Ovary (tissue), 9 donors: Measurements from ENCODE around the gene GJD4. TPM values are rescaled to one million over a fixed set of nuclear protein-coding genes. Genes with fewer than 3 reads are reported as not detected.

ENCODE experiments used
- DNase-seq, 5 donors: peaks; one replicate each; pipeline ENCODE4 v3.0.0-alpha.2; 2019 to 2020
- H3K27ac ChIP-seq, 2 donors: fragments of 200-600 bp; one replicate each; pipeline versions ENCODE4 v1.5.1 to v1.8.0; 2019 to 2022
- H3K27me3 ChIP-seq: fragments of 200-600 bp; one replicate; pipeline ENCODE4 v1.8.0; 2022
- H3K36me3 ChIP-seq: fragments of 200-600 bp; sonication (generic); one replicate; pipeline ENCODE4 v1.5.1; 2019
- H3K4me1 ChIP-seq: one replicate; pipeline ENCODE4 v1.8.1; 2013; ENCODE audit warnings: mild to moderate bottlenecking, moderate library complexity; ENCODE audit not compliant: insufficient read depth
- H3K4me3 ChIP-seq: fragments of 200-600 bp; sonication (generic); one replicate; pipeline ENCODE4 v1.5.1; 2017
- H3K9me3 ChIP-seq, 2 donors: fragments of 200-600 bp in 1 of 2; sonication (generic) in 1 of 2; one replicate each; pipeline versions ENCODE4 v1.5.1 to v1.8.1; 2013 to 2019; ENCODE audit warnings: mild to moderate bottlenecking in 1 of 2, moderate library complexity in 1 of 2
- EP300 ChIP-seq: sonication (generic); formaldehyde crosslinking; IDR thresholded peaks from one replicate; pipeline ENCODE4 v1.6.1; 2017; ENCODE audit warnings: antibody characterized with exemption
- POLR2A ChIP-seq: fragments of 450-650 bp; IDR thresholded peaks from one replicate; pipeline ENCODE4 v1.6.1; 2017; ENCODE audit warnings: antibody characterized with exemption, mild to moderate bottlenecking, moderate library complexity
- WGBS, 3 donors: extraction: QIAGEN DNeasy Blood & Tissue Kit in 1 of 3; methylation state at CpG; one replicate each; pipeline versions ENCODE4 v1.1.5 to v1.1.7; 2013 to 2017; 5-methylcytosine and 5-hydroxymethylcytosine counted together
- intact Hi-C, 4 donors: fragments of 100-400 bp; cut with DNase I; formaldehyde crosslinking; loops; one replicate each; pipeline versions ENCODE4 v1.11.0 to v1.15.1; 2022 to 2023
- polyA plus RNA-seq, 2 donors: library from polyadenylated mRNA; stranded (reverse); fragments of 200-250 nt in 1 of 2; fragments of 350-450 nt in 1 of 2; fragmentation: Illumina TruSeq in 1 of 2; extraction: RNeasy Lipid Tissue Mini Kit (QIAGEN cat#74804) in 1 of 2; gene quantifications; one replicate each; pipeline ENCODE4 v1.2.3, GENCODE V29; 2013 to 2014
- total RNA-seq, 7 donors: library from RNA; depleted of rRNA in 2 of 7; stranded (reverse); fragments of >200 nt in 2 of 7; fragmentation: NEBNext Ultra II Directional in 3 of 7; extraction: Animal tissue kit (Norgen Biotek cat#: 25700) in 3 of 7; gene quantifications; one replicate each; pipeline versions ENCODE4 v1.1.0 to v1.2.4, GENCODE V29; 2016 to 2023
- TF ChIP-seq, protein P1 (sequence below), 3 donors: fragments of 450-650 bp in 2 of 3; fragments of 200-600 bp in 1 of 3; IDR thresholded peaks; one replicate each; pipeline versions ENCODE4 v1.5.1 to v1.8.0; 2016 to 2022; ENCODE audit warnings: antibody characterized with exemption in 3 of 3, mild to moderate bottlenecking in 1 of 3
- donor health status: DM: no; HTN: no; CAD: no; lungs with moderate emphysema.
- donor health status: DM: no; HTN: no; CAD: no.
- donor health status: Bipolar disorder and iron deficiency.
- donor health status: DM: yes; HTN: yes; CAD: no.
- donor health status: DM: no; HTN: no; CAD: no.
- donor health status: DM: yes; HTN: yes; CAD: no.

Gene GJD4
- total and polyA plus RNA-seq, 9 donors = not detected

DNA sequence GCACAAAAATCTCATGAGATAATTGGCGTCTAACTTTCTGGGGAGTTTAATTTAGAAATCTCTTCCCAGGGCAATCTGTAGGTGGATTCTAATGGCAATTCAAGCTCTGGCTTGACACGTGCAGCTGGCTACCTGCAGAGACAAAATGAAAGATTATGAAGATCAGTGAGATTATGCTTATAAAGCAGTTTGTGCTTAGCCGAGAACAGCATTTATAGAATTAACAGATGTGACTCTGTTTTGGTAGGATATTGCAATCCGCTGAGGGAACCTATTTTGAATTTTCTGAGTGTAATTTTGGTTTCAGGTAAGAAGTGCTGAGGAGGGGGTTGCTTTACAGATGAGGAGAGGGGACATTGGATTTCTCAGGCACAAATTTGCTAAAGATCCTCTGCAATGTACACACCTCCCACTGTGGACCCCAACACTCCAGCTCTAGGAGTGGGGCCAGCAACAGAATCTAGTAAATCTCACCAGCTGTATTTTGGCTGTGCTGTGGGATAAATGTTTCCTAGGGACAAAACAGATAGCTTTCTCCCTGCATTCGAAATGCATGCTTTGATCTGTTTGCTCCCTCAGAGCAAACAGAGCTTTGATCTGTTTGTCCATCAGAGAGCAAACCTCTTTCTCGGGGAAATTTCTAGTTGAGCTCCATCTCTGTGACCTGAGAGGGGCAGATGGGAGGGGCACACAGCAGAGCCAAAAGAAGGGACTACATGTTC lies 7.4 kb downstream of the GJD4 start:
- H3K36me3 ChIP-seq = no peaks in the 10 kb centered on the region
- H3K4me3 ChIP-seq = no peak overlapping the region
- H3K27me3 ChIP-seq = no peaks in the 10 kb centered on the region
- WGBS, 3 donors = 32 to 47% (median 35%) methylated on average over 6 of the region's 6 CpGs
- TF ChIP-seq, protein P1, sequence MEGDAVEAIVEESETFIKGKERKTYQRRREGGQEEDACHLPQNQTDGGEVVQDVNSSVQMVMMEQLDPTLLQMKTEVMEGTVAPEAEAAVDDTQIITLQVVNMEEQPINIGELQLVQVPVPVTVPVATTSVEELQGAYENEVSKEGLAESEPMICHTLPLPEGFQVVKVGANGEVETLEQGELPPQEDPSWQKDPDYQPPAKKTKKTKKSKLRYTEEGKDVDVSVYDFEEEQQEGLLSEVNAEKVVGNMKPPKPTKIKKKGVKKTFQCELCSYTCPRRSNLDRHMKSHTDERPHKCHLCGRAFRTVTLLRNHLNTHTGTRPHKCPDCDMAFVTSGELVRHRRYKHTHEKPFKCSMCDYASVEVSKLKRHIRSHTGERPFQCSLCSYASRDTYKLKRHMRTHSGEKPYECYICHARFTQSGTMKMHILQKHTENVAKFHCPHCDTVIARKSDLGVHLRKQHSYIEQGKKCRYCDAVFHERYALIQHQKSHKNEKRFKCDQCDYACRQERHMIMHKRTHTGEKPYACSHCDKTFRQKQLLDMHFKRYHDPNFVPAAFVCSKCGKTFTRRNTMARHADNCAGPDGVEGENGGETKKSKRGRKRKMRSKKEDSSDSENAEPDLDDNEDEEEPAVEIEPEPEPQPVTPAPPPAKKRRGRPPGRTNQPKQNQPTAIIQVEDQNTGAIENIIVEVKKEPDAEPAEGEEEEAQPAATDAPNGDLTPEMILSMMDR (IDR thresholded peaks at IDR 0.05) = no peak
- TF ChIP-seq POLR2A (no peak), EP300 (no peak)
- H3K27ac ChIP-seq = no peak overlapping the region
- intact Hi-C loops = no loop called here
- H3K4me1 ChIP-seq = no peaks in the 10 kb centered on the region
- peaks cover 0 to 4% of the 10 kb centered on the region in 2 donors for H3K9me3 ChIP-seq
- no peak for DNase-seq

DNA sequence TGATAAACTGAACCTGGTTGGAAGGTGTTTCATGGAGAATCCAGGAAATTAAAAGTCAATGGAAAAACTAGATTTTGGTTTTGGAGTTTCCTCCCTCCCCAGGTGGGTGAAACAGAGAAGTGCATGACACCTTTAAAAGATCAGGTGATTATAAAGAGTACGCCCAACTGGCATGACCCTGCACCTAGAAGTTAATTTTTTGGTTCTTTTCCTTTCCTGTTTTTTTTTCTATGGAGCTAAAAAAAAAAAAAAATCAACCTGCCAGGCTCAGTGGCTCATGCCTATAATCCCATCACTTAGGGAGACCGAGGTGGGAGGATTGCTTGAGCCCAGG lies 7.9 kb downstream of the GJD4 start:
- 63 to 83% (median 76%) methylated on average over 2 of the region's 2 CpGs for WGBS, 3 donors
- intact Hi-C loops = no loop called here
- Histone ChIP-seq H3K4me1 (no peaks in the 10 kb centered on the region), H3K27me3 (no peaks in the 10 kb centered on the region), H3K4me3 (no peak overlapping the region), H3K36me3 (no peaks in the 10 kb centered on the region), H3K27ac (no peak overlapping the region), H3K9me3 (peaks cover 0 to 4% of the 10 kb centered on the region in 2 donors)
- DNase-seq = no peak
- TF ChIP-seq EP300 (no peak), POLR2A (no peak)
- TF ChIP-seq, protein P1 (IDR thresholded peaks at IDR 0.05) = no peak

DNA sequence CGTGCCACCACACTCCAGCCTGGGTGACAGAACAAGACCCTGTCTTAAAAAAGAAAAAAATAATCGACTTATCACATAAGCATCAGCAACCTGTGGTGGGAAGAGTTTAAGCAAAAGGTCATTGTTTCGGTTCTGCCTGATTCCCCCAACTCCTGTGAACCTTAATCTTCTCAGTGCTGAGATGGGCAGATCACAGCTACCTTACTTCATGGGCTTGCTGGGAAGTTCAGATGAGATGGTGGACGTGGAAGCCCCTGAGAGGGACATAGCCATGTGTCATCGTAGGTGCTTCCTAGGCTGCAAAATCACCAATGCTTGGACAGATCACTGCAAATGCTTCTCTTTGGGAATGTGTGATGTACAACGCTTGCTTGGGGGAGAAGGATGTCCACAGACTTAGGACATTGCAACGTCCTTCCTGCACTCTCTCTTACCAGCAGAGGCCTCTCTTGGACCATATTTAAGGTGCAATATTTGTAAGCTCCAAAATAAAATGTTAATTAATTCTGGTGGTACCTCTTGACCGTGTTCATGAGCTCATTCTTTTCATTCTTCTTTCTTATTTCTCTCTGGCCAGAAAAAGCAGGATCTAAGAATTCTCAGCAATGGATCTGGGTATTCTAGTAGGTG lies 8.6 kb downstream of the GJD4 start:
- H3K4me3 ChIP-seq = no peak overlapping the region
- no peaks in the 10 kb centered on the region for H3K36me3 ChIP-seq
- no peak for DNase-seq
- no peaks in the 10 kb centered on the region for H3K27me3 ChIP-seq
- peaks cover 0 to 4% of the 10 kb centered on the region in 2 donors for H3K9me3 ChIP-seq
- TF ChIP-seq, protein P1 (IDR thresholded peaks at IDR 0.05) = no peak
- TF ChIP-seq POLR2A = no peak
- TF ChIP-seq EP300 = no peak
- intact Hi-C loops = no loop called here
- H3K4me1 ChIP-seq = no peaks in the 10 kb centered on the region
- H3K27ac ChIP-seq = no peak overlapping the region
- 46 to 56% (median 53%) methylated on average over 8 of the region's 8 CpGs for WGBS, 3 donors

DNA sequence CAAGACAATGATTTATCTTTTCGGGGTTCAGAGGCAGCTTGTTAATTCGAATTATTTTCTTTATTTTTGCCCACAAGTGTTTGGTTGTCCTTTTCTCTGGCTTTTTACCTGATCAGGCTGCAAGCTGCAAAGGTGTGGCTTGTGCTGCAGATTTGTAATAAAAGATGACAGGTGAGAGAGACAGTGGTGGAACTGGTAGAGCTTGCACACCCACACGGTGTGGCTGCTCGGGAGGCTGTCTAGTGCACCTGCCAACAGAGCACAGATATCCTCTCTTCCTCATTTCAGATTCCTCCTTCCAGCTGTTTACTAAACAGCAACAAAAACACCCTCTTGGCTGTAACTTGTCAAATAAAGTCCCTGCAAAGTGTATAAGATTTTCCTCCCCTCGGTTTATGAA lies 9.2 kb downstream of the GJD4 start:
- Histone ChIP-seq H3K27me3 (no peaks in the 10 kb centered on the region), H3K4me1 (no peaks in the 10 kb centered on the region), H3K36me3 (no peaks in the 10 kb centered on the region), H3K4me3 (no peak overlapping the region), H3K27ac (no peak overlapping the region), H3K9me3 (peaks cover 0 to 4% of the 10 kb centered on the region in 2 donors)
- TF ChIP-seq EP300 (no peak), POLR2A (no peak)
- TF ChIP-seq, protein P1 (IDR thresholded peaks at IDR 0.05) = no peak
- DNase-seq = no peak
- intact Hi-C loops = no loop called here
- WGBS, 3 donors = 34 to 47% (median 42%) methylated on average over 5 of the region's 5 CpGs
